ENCODE measurements around the gene APOL4. TPM values are rescaled to one million over a fixed set of nuclear protein-coding genes. Genes with fewer than 3 reads are reported as not detected.

Gene APOL4
- total RNA-seq, 6 donors from 2014 or later = 5.4 to 24.7 (median 10.2) TPM

DNA sequence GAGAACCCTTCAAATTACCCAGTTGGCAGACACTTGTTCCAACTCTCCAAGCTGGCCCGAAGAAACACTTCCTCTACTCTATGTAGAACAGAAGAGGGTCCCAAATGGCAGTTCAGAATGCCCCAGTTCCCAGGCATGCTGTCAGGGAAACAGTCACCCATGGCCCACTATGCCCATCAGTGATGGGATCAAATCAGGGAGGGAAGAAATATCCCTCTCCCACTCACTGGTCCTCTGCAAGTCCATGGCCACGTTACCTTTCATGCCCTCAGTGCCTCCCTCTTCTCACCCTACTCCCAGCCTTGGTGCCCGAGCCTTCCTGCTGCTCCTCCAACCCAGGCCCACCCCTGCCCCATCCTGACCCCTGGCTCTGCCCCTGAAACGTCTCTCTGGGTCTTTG lies 57.7 kb downstream of the APOL4 start:
- 76 to 84% methylated on average over 4 of the region's 4 CpGs for WGBS, 2 donors
- no peak for TF ChIP-seq POLR2A (IDR thresholded peaks at IDR 0.05)
- TF ChIP-seq, protein P1, sequence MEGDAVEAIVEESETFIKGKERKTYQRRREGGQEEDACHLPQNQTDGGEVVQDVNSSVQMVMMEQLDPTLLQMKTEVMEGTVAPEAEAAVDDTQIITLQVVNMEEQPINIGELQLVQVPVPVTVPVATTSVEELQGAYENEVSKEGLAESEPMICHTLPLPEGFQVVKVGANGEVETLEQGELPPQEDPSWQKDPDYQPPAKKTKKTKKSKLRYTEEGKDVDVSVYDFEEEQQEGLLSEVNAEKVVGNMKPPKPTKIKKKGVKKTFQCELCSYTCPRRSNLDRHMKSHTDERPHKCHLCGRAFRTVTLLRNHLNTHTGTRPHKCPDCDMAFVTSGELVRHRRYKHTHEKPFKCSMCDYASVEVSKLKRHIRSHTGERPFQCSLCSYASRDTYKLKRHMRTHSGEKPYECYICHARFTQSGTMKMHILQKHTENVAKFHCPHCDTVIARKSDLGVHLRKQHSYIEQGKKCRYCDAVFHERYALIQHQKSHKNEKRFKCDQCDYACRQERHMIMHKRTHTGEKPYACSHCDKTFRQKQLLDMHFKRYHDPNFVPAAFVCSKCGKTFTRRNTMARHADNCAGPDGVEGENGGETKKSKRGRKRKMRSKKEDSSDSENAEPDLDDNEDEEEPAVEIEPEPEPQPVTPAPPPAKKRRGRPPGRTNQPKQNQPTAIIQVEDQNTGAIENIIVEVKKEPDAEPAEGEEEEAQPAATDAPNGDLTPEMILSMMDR (IDR thresholded peaks at IDR 0.05) = no peak
- TF ChIP-seq POLR2AphosphoS5 (IDR thresholded peaks at IDR 0.05) = no peak
- TF ChIP-seq EP300 (IDR thresholded peaks at IDR 0.05) = no peak
- ATAC-seq (ENCODE audit: low FRiP score in 2 of 2) (no peak), DNase-seq (no peak)
- Histone ChIP-seq H3K4me1 (peaks cover 8 to 27% (median 16%) of the 10 kb centered on the region in 4 donors), H3K9me3 (no peaks in the 10 kb centered on the region), H3K27me3 (no peaks in the 10 kb centered on the region), H3K4me3 (no peak overlapping the region), H3K36me3 (peaks cover 8 to 80% (median 44%) of the 10 kb centered on the region in 4 donors), H3K27ac (no peak overlapping the region)

DNA sequence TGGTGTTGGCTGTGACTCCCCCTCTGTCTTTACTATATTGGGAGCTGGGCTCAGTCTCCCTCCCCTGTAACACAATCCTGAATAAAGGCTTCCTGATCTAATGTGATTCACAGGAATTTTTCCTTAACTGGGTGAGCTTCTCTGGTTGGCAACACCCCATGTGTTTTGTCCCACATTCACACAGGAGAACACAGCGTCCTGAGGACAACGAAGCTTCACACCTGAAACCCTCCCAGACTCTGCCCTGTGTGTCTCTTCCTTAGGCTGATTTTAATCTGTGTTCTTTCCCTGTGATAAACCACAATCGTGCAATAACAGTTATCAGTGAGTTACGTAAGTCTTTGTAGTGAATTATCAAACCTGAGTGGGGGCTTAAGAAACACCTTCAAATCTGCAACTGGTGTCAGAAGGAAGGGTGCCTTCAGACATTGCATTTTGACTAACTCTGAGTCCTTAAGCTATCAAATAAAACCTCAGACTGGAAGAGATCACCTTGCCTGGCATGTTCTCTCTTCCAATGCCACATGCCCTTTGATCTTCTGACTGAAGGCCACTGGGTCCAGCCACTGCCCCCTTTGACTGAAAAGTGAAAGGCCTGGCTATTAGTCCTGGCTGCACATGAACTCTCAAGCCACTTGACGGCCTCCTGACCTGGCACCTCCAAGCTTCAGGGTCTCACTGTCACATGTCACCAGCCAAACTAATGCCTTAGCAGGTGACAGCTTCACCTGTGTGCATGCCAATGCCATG lies 58.4 kb downstream of the APOL4 start:
- DNase-seq (no peak), ATAC-seq (ENCODE audit: low FRiP score in 2 of 2) (no peak)
- H3K36me3 ChIP-seq = peaks cover 8 to 73% (median 38%) of the 10 kb centered on the region in 4 donors
- no peak overlapping the region for H3K4me3 ChIP-seq
- 73 to 74% methylated on average over 4 to 5 of the region's 5 CpGs for WGBS, 2 donors
- H3K27ac ChIP-seq = no peak overlapping the region
- no peaks in the 10 kb centered on the region for H3K9me3 ChIP-seq
- H3K27me3 ChIP-seq = no peaks in the 10 kb centered on the region
- TF ChIP-seq POLR2A (IDR thresholded peaks at IDR 0.05) (no peak), POLR2AphosphoS5 (IDR thresholded peaks at IDR 0.05) (no peak), EP300 (IDR thresholded peaks at IDR 0.05) (no peak)
- TF ChIP-seq, protein P1 (IDR thresholded peaks at IDR 0.05) = no peak
- peaks cover 7 to 20% (median 13%) of the 10 kb centered on the region in 4 donors for H3K4me1 ChIP-seq

DNA sequence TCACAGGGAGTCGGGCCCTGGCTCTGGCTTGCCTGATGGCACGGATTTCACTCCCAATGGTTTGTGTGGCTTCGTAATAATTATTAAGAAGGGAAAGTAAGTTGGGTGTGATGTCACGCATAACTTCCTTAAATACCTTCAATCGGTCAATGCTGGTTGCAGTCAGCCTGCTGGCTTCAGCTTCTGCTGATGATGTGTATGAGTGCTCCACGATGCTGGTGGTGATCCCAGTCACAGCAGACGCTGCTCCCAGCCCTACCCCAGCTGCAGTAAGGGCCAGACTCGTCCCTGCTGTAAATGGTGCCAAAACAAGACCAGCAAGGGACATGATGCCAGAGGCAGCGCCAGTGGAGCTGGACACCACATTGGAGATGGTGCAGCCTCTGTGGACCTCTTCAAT lies 60.1 kb downstream of the APOL4 start:
- Histone ChIP-seq H3K27me3 (no peaks in the 10 kb centered on the region), H3K9me3 (no peaks in the 10 kb centered on the region), H3K4me3 (no peak overlapping the region), H3K4me1 (peaks cover 4 to 7% (median 7%) of the 10 kb centered on the region in 4 donors), H3K36me3 (peaks cover 8 to 57% (median 33%) of the 10 kb centered on the region in 4 donors), H3K27ac (no peak overlapping the region)
- DNase-seq = no peak
- 93 to 100% methylated on average over 3 to 7 of the region's 9 CpGs for WGBS, 2 donors
- TF ChIP-seq, protein P1 (IDR thresholded peaks at IDR 0.05) = no peak
- TF ChIP-seq POLR2A (IDR thresholded peaks at IDR 0.05) (no peak), POLR2AphosphoS5 (IDR thresholded peaks at IDR 0.05) (no peak), EP300 (IDR thresholded peaks at IDR 0.05) (no peak)
- ATAC-seq (ENCODE audit: low FRiP score in 2 of 2) = no peak

Other genes starting within 250 kb of the APOL4 start
- gene RBFOX2, start 173.0 kb downstream of the APOL4 start, total RNA-seq = 10 to 100 TPM; 47.8 to 86.4 (median 54.5) TPM
- 10 to 100 TPM; 40.4 to 88.0 (median 54.5) TPM for gene APOL3, start 41.1 kb downstream of the APOL4 start, total RNA-seq
- gene APOL2, start 37.7 kb upstream of the APOL4 start, total RNA-seq = 10 to 100 TPM; 32.8 to 76.5 (median 52.6) TPM
- 10 to 100 TPM; 31.9 to 90.5 (median 52.0) TPM for gene APOL1, start 51.3 kb upstream of the APOL4 start, total RNA-seq
- gene MYH9, start 186.2 kb upstream of the APOL4 start, total RNA-seq = 100 to 1,000 TPM; 486 to 925 (median 599) TPM